K562 (cell line): Measurements from ENCODE around the gene PSMD10. TPM values are rescaled to one million over a fixed set of nuclear protein-coding genes. Genes with fewer than 3 reads are reported as not detected.

Experiments used
- E2F5 ChIP-seq: sonication (generic); formaldehyde crosslinking; IDR thresholded peaks from 2 replicates; pipeline ENCODE4 v1.8.0; 2022; ENCODE audit warnings: mild to moderate bottlenecking, missing genetic modification reagents
- FOSL1 ChIP-seq: fragments of 200-800 bp; sonication (Bioruptor generic); conservative IDR thresholded peaks from 2 replicates; pipeline ENCODE4 v1.6.1; 2016; ENCODE audit warnings: missing genetic modification characterization, missing compliant biosample characterization
- LCOR ChIP-seq: sonication (generic); formaldehyde crosslinking; IDR thresholded peaks from 2 replicates; pipeline ENCODE4 v1.8.0; 2022; ENCODE audit warnings: mild to moderate bottlenecking, missing genetic modification reagents
- MXD1 ChIP-seq: fragments of 250-450 bp; sonication (Bioruptor Pico); IDR thresholded peaks from 2 replicates; pipeline ENCODE4 v1.8.0; 2021; ENCODE audit warnings: borderline replicate concordance, mild to moderate bottlenecking, moderate library complexity; ENCODE audit not compliant: poor library complexity, severe bottlenecking
- NR3C1 ChIP-seq: sonication (generic); formaldehyde crosslinking; IDR thresholded peaks from 2 replicates; pipeline ENCODE4 v1.8.1; 2022; ENCODE audit warnings: missing genetic modification reagents
- REST ChIP-seq, 2 experiments: fragments of 450-650 bp; formaldehyde crosslinking in 1 of 2; IDR thresholded peaks; 2 replicates each; pipeline versions ENCODE4 v1.4.0 to v1.6.1; 2014 to 2020; ENCODE audit warnings: mild to moderate bottlenecking in 2 of 2, borderline replicate concordance in 1 of 2, low read depth in 1 of 2
- polyA plus RNA-seq, 8 experiments: library from polyadenylated mRNA; depleted of rRNA in 4 of 8; stranded (reverse) in 5 of 8; unstranded in 3 of 8; fragments of >200 nt; fragmentation: Nextera tagmentation in 2 of 8; fragmentation: Illumina TruSeq in 1 of 8; extraction: Ambion mirVana in 2 of 8; extraction: Trizol in 1 of 8; gene quantifications; 2 replicates each; pipeline versions ENCODE4 v1.2.1 to v1.2.3, GENCODE V29; 2011 to 2014; ENCODE audit warnings: inconsistent platforms in 1 of 8, missing spikeins in 1 of 8
- total RNA-seq, 7 experiments: library from RNA; depleted of rRNA in 6 of 7; stranded (reverse); fragments of >200 nt in 6 of 7; fragmentation: Illumina TruSeq in 2 of 7; extraction: Trizol in 2 of 7; gene quantifications; 2 replicates each; pipeline versions ENCODE4 v1.2.1 to v1.2.3, GENCODE V29; 2011 to 2021; ENCODE audit warnings: low replicate concordance in 1 of 7

PSMD10 gene
- total and polyA plus RNA-seq, 9 of the 15 experiments (the other 6 are each of a cell fraction or from before 2014, with no cell fraction given) = 47.8 to 163 (median 70.4) TPM

GRCh38 chrX:108127152-108127551, 35.8 kb upstream of the PSMD10 start (continued):
- TF ChIP-seq REST (IDR thresholded peaks at IDR 0.05; ENCODE audit: borderline replicate concordance) (no peak), REST (CRISPR knock-in tag; IDR thresholded peaks at IDR 0.05; ENCODE audit: low read depth) (no peak), MXD1 (CRISPR knock-in tag) (no peak), LCOR (CRISPR knock-in tag) (no peak), E2F5 (no peak), FOSL1 (tag) (no peak), NR3C1 (CRISPR knock-in tag) (no peak)
